HG03066 (cell line): ENCODE measurements around the gene OR4Q2.
"Not testable (repeated sequence)": the region's sequence is repeated elsewhere in the genome, so short reads cannot be mapped to it uniquely, and the experiment has no call there.

Experiments used
- ATAC-seq: cut with Tn5 transposase; IDR thresholded peaks from one replicate; pipeline ENCODE4 v1.9.1; 2021; ENCODE audit warnings: low read depth; ENCODE audit not compliant: unreplicated experiment

Gene OR4Q2

DNA sequence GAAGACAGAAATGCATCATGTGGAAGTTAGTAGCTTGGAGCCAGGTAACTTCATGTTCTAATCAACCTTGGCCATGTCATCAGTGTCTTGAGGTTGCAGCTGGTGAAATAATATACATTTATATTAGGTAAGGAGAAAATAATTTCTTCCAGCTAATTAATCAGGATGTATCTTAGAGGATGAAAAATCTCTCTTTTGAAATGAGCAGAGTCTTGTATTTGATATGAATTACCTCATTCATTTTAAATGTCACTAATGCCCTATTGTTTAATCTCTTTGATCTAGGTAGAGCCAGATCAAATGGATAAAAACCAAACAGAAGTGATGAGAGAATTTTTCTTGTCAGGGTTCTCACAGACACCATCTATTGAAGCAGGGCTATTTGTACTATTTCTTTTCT is at the start of gene OR4Q2:
Gene OR4Q2 (plus strand): TSS at position 301 of the 400 bp plus-strand sequence.
- no peak for ATAC-seq

DNA sequence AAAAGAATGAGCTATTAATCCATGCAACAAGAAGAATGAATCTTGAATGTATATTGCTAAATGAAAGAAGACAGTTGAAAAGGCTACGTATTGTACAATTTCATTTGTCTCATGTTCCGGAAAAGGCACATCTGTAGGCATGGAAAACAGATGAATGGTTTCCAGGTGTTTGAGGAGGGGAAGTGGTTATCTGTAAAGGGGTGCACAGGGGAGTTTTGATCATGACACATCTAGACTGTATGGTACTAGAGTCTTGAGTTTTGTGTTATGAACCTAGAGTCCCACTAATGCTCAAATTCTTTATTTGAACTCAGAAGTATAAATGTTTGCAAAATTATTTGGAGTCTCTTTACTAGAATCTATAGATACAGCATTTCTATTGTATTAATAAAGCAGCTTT is 32.2 kb upstream of the OR4Q2 start:
- ATAC-seq = not testable (repeated sequence)

DNA sequence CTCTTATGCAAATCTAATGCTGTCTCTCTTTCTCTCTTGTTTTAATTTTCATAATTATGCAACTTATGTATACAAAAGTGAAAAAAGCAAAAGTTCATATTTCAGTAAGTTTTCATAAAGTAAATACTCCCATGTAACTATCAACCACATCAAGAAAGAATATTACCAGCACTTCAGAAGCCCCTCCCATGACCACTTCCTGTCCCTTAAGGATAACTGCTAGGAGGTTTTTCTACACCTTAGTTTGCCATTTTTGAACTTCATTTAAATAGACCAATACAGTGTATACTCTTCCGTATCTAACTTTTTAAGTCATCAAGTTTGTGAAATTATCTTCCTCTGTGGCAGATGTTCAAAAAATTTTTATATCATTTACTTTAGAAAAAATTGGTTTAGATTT is 27.1 kb upstream of the OR4Q2 start:
- no peak for ATAC-seq

DNA sequence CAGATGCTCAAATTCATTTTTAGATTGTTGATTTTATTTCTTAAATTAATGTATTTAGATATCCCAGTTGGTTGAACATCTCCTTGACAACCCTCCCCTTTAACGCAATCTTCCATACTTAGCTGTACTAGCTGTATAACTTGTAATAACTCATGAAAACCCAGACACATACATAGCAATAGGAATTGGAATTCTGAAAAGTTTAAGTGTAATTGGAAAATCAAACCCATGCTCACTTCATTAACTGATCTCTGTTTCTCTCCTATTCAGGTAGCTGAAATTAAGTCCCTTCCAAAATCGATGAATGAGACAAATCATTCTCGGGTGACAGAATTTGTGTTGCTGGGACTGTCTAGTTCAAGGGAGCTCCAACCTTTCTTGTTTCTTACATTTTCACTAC is 26.7 kb upstream of the OR4Q2 start, which contains the start of gene OR4K15:
Gene OR4K15 (plus strand): TSS at position 301 of the 400 bp plus-strand sequence. CDS start 0 bp downstream, at position 301.
- ATAC-seq = no peak

DNA sequence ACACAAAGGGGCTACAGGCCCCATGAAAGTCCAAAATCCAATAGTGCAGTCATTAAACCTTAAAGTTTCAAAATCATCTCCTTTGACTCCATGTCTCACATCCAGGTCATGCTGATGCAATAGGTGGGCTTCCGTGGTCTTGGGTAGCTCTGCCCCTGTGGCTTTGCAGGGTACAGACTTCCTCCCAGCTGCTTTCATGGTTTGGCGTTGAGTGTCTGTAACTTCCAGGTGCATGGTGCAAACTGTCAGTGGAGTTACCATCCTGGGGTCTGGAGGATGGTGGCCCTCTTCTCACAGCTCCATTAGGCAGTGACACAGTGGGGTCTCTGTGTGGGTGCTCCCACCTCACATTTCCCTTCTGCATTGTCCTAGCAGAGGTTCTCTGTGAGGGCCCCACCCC is 8.5 kb upstream of the OR4Q2 start:
- ATAC-seq = no peak

DNA sequence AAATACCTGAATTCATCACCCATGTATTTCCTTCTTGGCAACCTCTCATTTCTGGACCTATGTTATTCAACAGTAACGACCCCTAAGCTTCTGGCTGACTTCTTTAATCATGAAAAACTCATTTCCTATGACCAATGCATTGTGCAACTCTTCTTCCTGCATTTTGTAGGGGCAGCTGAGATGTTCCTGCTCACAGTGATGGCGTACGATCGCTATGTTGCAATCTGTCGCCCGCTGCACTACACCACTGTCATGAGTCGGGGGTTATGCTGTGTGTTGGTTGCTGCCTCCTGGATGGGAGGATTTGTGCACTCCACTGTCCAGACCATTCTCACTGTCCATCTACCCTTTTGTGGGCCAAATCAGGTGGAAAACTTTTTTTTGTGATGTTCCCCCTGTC is 356 bp downstream of the OR4Q2 start:
- no peak for ATAC-seq

DNA sequence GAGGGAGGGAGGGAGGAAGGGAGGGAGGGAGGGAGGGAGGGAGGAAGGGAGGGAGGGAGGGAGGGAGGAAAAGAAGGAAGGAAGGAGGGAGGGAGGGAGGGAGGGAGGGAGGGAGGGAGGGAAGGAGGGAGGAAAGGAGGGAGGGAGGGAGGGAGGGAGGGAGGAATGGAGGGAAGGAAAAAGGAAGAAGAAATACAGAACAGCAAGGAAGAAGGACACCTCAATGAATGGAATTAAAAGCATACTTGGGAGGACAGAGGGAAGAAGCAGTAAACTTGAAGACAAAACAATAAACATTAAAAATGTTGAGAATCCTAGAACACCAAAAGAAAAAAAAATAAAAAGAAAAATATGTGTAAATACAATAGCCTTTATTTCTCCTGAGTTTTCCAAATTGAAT is 6.2 kb downstream of the OR4Q2 start:
- ATAC-seq = no peak

DNA sequence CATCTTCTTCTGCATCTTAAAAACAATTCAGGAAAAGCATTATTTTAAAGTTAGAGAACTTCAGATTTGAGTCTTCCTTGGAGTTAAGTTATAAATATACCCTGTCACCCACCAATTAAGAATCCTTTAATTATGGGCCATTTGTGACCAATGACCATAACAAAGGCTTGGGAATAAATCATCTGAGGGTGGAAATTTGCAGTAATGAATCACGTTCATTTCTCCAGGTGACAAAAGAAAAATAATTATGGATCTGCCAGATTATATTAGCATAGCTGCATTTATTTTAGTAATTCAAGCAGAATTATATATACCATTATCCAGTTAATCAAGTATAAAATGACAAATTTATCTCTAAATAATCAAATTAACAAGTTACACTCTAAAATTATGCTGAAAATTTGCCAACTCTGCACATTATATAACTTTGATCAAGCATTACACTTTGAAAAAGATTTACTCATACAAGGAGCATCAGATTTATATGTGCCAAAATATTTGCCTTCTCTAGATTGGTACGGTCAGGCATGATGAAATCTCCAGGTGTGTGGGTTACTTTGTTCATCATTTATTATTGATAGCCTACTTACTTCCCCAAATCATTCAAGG is 17.4 kb downstream of the OR4Q2 start, which contains the start of gene OR4K14:
Gene OR4K14 (minus strand): TSS at position 51 of the 609 bp plus-strand sequence. CDS start 4,114 bp downstream, outside the sequence.
- no peak for ATAC-seq

DNA sequence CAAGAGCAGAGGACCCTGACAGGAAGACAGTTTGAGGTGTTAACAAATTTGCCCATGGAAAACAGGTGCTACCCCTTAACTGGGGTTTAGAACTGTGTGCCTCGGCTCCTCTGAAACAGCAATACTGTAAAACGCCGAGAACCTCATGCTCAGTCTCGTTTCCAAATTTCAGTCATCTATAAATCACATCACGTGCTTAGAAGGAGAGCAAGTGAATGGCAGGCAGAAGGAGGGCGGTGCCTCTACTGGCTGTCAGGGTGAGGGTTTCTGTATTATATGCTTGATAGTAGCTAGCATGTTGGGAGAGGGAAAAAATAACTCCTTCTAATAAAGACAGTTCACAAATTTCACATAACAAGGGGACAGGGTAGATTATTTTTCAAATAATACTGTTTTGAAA is 29.1 kb downstream of the OR4Q2 start:
- no peak for ATAC-seq

DNA sequence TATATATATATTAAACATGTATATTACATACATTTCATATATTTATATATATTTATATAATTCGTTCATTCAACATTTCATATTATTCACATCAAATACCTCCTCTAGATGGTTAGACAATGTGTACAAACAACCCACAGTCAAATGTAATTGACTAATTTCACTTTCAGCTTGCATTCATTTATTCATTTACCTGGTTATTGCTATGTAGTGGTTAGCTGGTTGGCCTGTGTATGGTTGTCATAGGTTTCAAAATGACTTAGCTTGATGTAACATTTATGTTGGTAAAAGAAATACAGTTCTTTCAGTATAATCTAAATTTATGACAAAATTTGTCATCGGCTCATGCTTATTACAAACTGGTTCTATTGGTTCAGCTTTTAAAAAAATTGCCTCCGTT is 33.5 kb downstream of the OR4Q2 start:
- no peak for ATAC-seq

DNA sequence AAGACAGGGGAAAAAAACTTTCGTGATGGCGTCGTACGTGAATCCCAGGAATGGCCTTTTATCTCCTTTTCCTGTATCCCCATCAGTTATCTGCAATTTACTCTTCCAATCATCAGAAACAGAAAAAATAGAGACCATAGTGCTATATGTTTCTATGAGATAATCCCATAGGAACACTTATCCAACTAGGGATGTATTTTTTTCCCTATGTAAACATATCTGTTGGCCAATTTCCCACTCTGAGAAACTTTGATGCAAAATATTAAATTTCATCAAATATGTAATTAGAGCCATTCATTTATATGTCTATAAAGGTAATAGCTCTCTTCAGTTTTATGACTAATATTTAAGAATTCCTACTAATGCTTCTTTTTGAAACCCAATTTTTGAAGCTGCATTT is 34.0 kb downstream of the OR4Q2 start, which contains the start of gene OR4K13:
Gene OR4K13 (minus strand): TSS at position 101 of the 400 bp plus-strand sequence. CDS start 1,280 bp downstream, outside the sequence.
- no peak for ATAC-seq

DNA sequence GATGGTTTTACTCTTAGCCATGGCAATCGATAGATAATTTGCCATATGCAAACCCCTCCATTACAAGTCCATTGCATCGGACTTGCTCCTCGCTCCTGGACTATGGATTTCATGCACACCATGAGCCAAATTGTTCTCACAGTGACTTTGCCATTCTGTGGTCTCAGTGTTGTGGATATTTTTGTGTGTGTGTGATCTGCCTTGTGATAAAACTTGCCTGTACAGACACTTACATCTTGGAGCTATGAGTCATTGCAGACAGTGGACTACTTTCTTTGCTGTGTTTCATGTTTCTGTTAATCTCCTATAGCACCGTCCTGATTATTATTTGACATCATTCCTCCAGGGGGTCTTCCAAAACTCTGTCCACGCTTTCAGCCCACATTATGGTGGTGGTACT is 42.3 kb downstream of the OR4Q2 start:
- no peak for ATAC-seq

DNA sequence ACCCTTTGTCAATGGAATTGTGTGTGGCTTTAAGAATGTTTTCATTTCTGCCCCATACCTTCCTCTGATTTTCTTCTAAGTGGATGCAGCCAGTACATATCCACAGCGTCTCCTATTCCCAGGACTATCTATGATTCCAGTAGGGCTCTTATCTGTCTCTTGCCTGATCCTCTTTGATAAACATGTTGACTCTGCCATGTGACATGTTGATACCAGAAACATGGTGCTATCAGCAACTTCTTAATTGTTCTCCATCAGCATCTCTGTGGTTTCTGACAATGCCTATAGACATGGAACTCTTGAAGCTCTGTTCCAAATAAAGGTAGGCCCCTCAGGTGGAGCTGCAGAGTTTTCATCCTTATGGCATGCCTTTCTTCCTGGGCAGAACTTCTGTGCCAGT is 46.2 kb downstream of the OR4Q2 start:
- no peak for ATAC-seq
